Upper lobe of left lung (tissue), 6 donors: ENCODE measurements around the gene PLD5. TPM values are rescaled to one million over a fixed set of nuclear protein-coding genes. Genes with fewer than 3 reads are reported as not detected.
"Not testable (repeated sequence)": the region's sequence is repeated elsewhere in the genome, so short reads cannot be mapped to it uniquely, and the experiment has no call there.

Source experiments
- ATAC-seq, 2 donors: fragments of 200-7000 bp; cut with Tn5 transposase; one replicate each; pipeline ENCODE4 v1.9.1; 2022; ENCODE audit warnings: mild to moderate bottlenecking in 2 of 2, moderate library complexity in 2 of 2; ENCODE audit not compliant: low FRiP score in 2 of 2
- DNase-seq, 2 donors: peaks; one replicate each; pipeline ENCODE4 v3.0.0-alpha.2; 2019 to 2020
- H3K27ac ChIP-seq, 4 donors: fragments of 200-600 bp; sonication (generic); one replicate each; pipeline ENCODE4 v1.5.1; 2016 to 2019
- H3K27me3 ChIP-seq, 4 donors: fragments of 200-600 bp; sonication (generic); one replicate each; pipeline ENCODE4 v1.5.1; 2017 to 2019
- H3K36me3 ChIP-seq, 4 donors: fragments of 200-600 bp; sonication (generic); one replicate each; pipeline ENCODE4 v1.5.1; 2016 to 2019
- H3K4me1 ChIP-seq, 4 donors: fragments of 200-600 bp; sonication (generic); one replicate each; pipeline ENCODE4 v1.5.1; 2018 to 2019
- H3K4me3 ChIP-seq, 4 donors: fragments of 200-600 bp; sonication (generic); one replicate each; pipeline ENCODE4 v1.5.1; 2017 to 2019; ENCODE audit warnings: mild to moderate bottlenecking in 2 of 4, moderate library complexity in 1 of 4
- H3K9me3 ChIP-seq, 4 donors: fragments of 200-600 bp; sonication (generic); one replicate each; pipeline ENCODE4 v1.5.1; 2018 to 2019
- CTCF ChIP-seq, 6 experiments: fragments of 450-650 bp in 4 of 6; fragments of 200-600 bp in 2 of 6; sonication (generic) in 2 of 6; IDR thresholded peaks; one replicate each; pipeline ENCODE4 v1.5.1; 2016 to 2019; ENCODE audit warnings: antibody characterized with exemption in 6 of 6
- EP300 ChIP-seq, 4 donors: sonication (generic); formaldehyde crosslinking; IDR thresholded peaks; one replicate each; pipeline ENCODE4 v1.5.1; 2017; ENCODE audit warnings: antibody characterized with exemption in 4 of 4, control low read depth in 2 of 4
- POLR2A ChIP-seq, 4 donors: fragments of 450-650 bp; IDR thresholded peaks; one replicate each; pipeline ENCODE4 v1.5.1; 2016 to 2017; ENCODE audit warnings: antibody characterized with exemption in 4 of 4, mild to moderate bottlenecking in 2 of 4
- POLR2AphosphoS5 ChIP-seq, 2 donors: sonication (generic); formaldehyde crosslinking; IDR thresholded peaks; one replicate each; pipeline ENCODE4 v1.5.1; 2017; ENCODE audit warnings: antibody characterized with exemption in 2 of 2
- WGBS, 2 donors: methylation state at CpG; one replicate each; pipeline ENCODE4 v1.1.5; 2017 to 2018; 5-methylcytosine and 5-hydroxymethylcytosine counted together
- total RNA-seq, 6 donors: library from RNA; depleted of rRNA in 4 of 6; stranded (reverse); fragments of >200 nt in 4 of 6; gene quantifications; one replicate each; pipeline versions ENCODE4 v1.1.0 to v1.2.1, GENCODE V29; 2016 to 2021
- donor health status: DM: no; HTN: no; CAD: no; lungs with moderate emphysema.
- donor health status: DM: no; HTN: yes; CAD: no; lungs with severe emphysema.

Gene PLD5
- total RNA-seq, 6 donors from 2014 or later: under 0.01 to 1.9 (median 0.67) TPM

- DNase-seq (no peak), ATAC-seq (no peak)
- WGBS, 2 donors: 51 to 56% methylated on average over 4 of the region's 4 CpGs
- TF ChIP-seq POLR2AphosphoS5 (IDR thresholded peaks at IDR 0.05): no peak
- no peak for TF ChIP-seq CTCF (IDR thresholded peaks at IDR 0.05)
- no peak for TF ChIP-seq EP300 (IDR thresholded peaks at IDR 0.05)
- no peak for TF ChIP-seq POLR2A (IDR thresholded peaks at IDR 0.05)
- no peaks in the 10 kb centered on the region for H3K36me3 ChIP-seq
- no peaks in the 10 kb centered on the region for H3K27me3 ChIP-seq
- no peak overlapping the region for H3K27ac ChIP-seq
- H3K4me3 ChIP-seq: no peak overlapping the region
- H3K9me3 ChIP-seq: no peaks in the 10 kb centered on the region
- H3K4me1 ChIP-seq: no peaks in the 10 kb centered on the region
Measured at GRCh38 chr1:242468784-242469183, 55.7 kb downstream of the PLD5 start.

- H3K36me3 ChIP-seq: no peaks in the 10 kb centered on the region
- peak; percentile 59 to 72 for ATAC-seq
- 19 to 25% methylated on average over 4 of the region's 4 CpGs for WGBS, 2 donors
- H3K27me3 ChIP-seq: no peaks in the 10 kb centered on the region
- no peak overlapping the region for H3K4me3 ChIP-seq
- TF ChIP-seq EP300 (IDR thresholded peaks at IDR 0.05) (no peak), POLR2A (IDR thresholded peaks at IDR 0.05) (no peak), CTCF (IDR thresholded peaks at IDR 0.05) (peak in 4 of 6 experiments; percentile 21 to 47 (median 38)), POLR2AphosphoS5 (IDR thresholded peaks at IDR 0.05) (no peak)
- peak in 1 of 2 donors; percentile 25 for DNase-seq
- no peaks in the 10 kb centered on the region for H3K9me3 ChIP-seq
- no peaks in the 10 kb centered on the region for H3K4me1 ChIP-seq
- no peak overlapping the region for H3K27ac ChIP-seq
Measured at GRCh38 chr1:242467556-242468145, 56.8 kb downstream of the PLD5 start.

- 88 to 93% methylated on average over 7 of the region's 7 CpGs for WGBS, 2 donors
- Histone ChIP-seq H3K27ac (no peak overlapping the region), H3K9me3 (no peaks in the 10 kb centered on the region), H3K36me3 (no peaks in the 10 kb centered on the region), H3K27me3 (no peaks in the 10 kb centered on the region), H3K4me1 (no peaks in the 10 kb centered on the region), H3K4me3 (no peak overlapping the region)
- TF ChIP-seq POLR2AphosphoS5 (IDR thresholded peaks at IDR 0.05) (no peak), POLR2A (IDR thresholded peaks at IDR 0.05) (no peak), CTCF (IDR thresholded peaks at IDR 0.05) (no peak), EP300 (IDR thresholded peaks at IDR 0.05) (no peak)
- DNase-seq (no peak), ATAC-seq (no peak)
Measured at GRCh38 chr1:242462867-242463266, 61.6 kb downstream of the PLD5 start.

- not testable (repeated sequence) for H3K36me3 ChIP-seq, H3K9me3 ChIP-seq, H3K27ac ChIP-seq, H3K4me1 ChIP-seq, H3K27me3 ChIP-seq, DNase-seq, H3K4me3 ChIP-seq, ATAC-seq
- WGBS, 2 donors: 62 to 82% methylated on average over 5 of the region's 5 CpGs
Measured at GRCh38 chr1:242459740-242460139, 64.8 kb downstream of the PLD5 start.

- no peak overlapping the region for H3K4me3 ChIP-seq
- H3K27me3 ChIP-seq: no peaks in the 10 kb centered on the region
- no peaks in the 10 kb centered on the region for H3K36me3 ChIP-seq
- H3K27ac ChIP-seq: no peak overlapping the region
- H3K9me3 ChIP-seq: no peaks in the 10 kb centered on the region
- TF ChIP-seq POLR2A (IDR thresholded peaks at IDR 0.05): no peak
- TF ChIP-seq EP300 (IDR thresholded peaks at IDR 0.05): no peak
- TF ChIP-seq CTCF (IDR thresholded peaks at IDR 0.05): no peak
- TF ChIP-seq POLR2AphosphoS5 (IDR thresholded peaks at IDR 0.05): no peak
- ATAC-seq (no peak), DNase-seq (no peak)
- no peaks in the 10 kb centered on the region for H3K4me1 ChIP-seq
- 75 to 82% methylated on average over 11 of the region's 11 CpGs for WGBS, 2 donors
Measured at GRCh38 chr1:242456726-242457269, 67.7 kb downstream of the PLD5 start.
